Activated CD8-positive, alpha-beta memory T cell treated with anti-CD3 and anti-CD28 coated beads, Interleukin-2, amount 50 U/mL, for 1 hour (primary cell): ENCODE data around the gene LCA5L.
"Not testable (repeated sequence)": the region's sequence is repeated elsewhere in the genome, so short reads cannot be mapped to it uniquely, and the experiment has no call there.

ENCODE experiments used
- DNase-seq: peaks from one replicate; pipeline ENCODE4 v3.0.0-alpha.2; 2020; ENCODE audit errors: extremely low read depth

Gene LCA5L

GRCh38 chr21:39451332-39452206 lies 6.0 kb upstream of the LCA5L start, which contains the start of gene SH3BGR:
TSS of gene SH3BGR (plus strand) at chr21:39451970. CDS start at chr21:39452097, 127 bp downstream.
- no peak for DNase-seq

DNA sequence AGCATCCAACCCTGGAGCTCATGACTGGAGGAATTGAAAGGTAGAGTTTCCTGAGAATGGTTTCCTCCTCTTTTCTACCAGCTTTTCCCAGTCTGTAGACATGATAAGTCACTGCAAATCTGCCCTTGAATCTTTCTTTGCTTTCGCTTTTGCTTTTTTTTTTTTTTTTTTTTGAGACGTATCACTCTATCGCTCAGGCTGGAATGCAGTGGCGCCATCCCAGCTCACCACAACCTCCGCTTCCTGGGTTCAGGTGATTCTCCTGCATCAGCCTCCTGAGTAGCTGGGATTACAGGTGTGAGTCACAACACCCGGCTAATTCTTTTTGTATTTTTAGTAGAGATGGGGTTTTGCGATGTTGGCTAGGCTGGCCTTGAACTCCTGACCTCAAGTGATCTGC lies 1.7 kb upstream of the LCA5L start:
- DNase-seq = no peak

DNA sequence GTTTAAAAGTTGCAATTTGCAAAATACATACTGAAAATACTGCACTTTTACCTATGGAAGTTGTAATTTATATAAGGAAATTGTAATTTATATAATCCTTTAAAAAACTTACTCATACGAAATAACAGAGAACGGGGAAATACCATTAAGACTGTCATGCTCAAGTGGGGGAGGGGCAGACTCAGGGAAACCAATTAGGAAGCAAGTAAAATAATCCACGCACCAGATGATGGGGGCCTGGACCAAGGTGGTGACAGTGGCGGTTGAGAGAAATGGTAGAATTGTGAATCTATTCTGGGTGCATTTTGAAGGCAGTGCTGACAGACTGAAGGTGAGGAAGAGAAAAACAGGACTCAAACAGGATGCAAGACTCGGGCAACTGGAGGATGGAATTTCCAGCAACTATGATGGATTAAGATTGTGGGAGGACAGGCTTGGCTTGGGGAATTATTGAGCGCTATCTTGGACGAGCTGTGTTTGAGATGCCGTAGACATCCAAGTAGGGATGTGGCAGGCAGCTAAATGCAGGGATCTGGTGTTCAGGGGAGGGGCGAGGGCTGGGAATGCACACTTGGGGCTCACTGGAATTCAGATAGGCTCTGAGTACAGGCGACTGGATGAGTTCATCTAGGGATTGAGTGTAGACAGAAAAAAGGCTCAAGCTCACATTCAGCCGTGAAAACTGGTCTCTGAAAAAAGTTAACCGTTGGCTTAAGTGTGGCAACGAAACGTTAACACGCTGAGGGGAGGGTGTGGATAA lies 977 bp downstream of the LCA5L start:
- DNase-seq = no peak

DNA sequence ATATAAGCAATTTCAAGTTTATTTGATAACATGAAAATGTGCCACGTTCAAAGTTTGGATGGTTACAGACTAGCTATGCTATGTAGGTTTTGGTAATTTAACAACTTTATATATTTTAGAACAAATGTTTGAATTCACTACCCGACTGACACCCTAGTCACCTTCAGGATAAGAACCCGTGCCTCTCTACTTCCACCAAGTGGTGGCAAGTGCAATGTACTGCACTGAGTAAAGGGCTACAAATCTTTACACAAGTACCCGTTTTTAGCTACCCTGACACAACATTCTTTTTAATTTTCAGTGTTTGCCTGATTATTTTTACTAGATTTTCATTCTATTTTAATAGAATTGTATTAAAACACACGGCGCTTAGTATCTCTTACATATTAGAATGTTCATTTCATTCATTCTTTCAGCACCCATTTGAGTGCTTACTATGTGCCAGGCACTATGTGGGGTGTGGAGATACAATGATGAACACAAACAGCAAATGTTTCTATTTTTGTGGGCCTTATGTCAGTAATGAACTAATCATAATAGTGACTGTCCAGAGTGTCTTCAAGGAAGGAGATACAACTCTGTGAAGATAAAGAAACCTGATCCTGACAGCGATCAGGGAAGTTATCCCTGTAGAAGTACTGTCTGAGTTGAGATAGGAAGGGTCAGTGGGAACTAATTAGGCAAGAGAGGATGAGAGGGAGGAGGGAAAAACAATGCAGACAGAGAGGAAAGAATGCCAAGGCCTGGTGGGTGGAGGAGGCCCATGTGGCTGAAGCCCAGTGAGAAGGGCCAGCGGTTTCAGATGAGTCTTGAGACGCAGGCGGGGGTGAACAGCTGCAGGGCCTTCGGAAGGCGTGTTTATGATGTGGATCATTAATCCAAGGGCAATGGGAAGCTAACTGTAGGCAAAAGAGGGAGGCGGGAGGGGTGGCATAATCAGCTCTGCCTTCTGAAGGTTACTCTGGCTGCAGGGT lies 3.8 kb downstream of the LCA5L start:
- DNase-seq = no peak

DNA sequence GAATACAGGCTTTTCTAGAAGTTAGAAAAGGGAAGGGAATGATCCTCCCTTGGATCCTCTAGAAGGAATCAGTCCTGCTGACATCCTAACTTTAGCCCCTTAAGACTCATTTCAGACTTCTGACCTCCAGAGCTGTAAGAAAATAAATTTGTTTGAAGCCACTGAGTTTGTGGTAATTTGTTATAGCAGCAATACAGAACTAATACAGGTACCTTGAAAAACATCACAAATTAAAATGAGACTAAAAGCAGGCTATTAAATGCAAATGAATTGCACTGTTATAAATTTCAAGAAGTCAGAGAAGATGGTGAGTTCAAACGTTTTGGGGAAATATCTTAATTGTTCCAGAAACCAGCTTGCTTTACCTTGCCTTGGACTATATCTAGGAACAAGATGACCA lies 6.3 kb downstream of the LCA5L start:
- DNase-seq = no peak

DNA sequence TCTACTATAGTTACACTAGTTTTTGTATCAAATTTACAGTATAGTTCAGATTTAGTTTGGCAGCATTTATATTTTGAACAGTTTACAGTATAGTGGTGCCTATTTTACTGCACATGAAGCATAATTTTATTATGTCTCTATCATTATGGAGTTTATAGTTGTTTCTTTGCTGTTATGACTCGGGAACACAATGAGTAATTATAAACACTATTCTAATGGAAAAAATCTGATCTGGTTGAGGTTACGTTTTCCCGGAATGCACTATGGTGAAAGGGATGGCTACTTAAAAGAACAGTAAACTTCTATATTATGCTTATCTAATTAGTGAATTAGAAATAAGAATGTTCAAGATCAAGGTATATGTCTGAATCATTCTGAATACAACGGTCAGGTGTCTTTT lies 10.6 kb downstream of the LCA5L start:
- no peak for DNase-seq

GRCh38 chr21:39430954-39431353 lies 14.6 kb downstream of the LCA5L start:
- no peak for DNase-seq

GRCh38 chr21:39430457-39430856 lies 15.1 kb downstream of the LCA5L start:
- DNase-seq = no peak

DNA sequence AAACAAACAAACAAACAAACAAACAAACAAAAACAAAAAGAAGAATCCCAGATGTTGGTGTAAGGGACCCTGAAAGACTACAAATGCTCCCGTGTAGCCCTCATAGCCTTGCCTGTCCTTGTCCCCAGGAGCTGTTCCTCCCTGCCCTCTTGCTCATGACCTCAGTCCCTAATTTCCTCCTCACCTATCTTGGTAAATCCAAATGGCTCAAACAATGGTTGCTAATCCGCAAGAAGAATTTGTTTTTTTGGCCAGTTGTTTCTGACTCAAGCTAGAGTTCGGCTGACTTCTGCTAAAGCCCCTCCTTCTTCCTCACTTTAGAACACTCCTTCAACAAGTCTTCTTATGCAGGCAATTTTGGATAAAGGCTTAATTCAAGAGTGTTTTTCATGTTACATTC lies 15.6 kb downstream of the LCA5L start:
- no peak for DNase-seq

GRCh38 chr21:39429445-39429844 lies 16.1 kb downstream of the LCA5L start:
- no peak for DNase-seq

- no peak for DNase-seq
These were observed 22.9 kb downstream of the LCA5L start for GRCh38 chr21:39422527-39423241.

DNA sequence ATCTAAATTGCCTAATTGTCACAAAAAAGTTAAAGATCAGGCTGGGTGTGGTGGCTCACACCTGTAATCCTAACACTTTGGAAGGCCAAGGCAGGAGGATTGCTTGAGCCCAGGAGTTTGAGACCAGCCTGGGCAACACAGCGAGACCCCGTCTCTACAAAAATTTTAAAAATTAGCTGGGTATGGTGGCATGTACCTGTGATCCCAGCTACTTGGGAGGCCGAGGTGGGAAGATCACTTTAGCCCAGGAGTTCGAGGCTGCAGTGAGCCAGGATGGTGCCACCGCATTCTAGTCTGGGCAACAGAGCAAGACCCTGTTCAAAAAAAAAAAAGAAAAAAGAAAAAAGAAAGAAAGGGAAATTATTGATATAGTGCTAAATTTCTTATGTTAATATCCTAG lies 26.4 kb downstream of the LCA5L start:
- DNase-seq = not testable (repeated sequence)

GRCh38 chr21:39406065-39406464 lies 39.5 kb downstream of the LCA5L start:
- DNase-seq = no peak

DNA sequence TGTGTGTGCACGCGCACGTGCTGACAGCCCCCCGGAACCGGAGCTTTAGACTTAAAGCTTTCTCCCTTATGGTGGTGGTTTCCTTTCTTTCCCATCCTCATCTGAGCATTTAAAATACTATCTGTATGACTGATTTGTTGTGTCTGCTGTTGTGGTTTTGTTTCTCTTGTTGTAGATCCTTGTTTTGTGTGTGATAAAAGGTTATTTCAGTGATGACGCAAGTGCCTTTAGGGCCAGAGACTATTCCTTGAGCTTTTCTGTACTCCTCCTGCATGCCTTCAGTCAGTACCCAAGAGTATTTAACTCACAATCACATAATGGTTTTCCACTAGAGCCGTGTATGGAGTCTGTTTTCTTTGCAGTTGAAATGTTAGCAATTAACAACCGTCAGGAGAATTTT lies 45.4 kb downstream of the LCA5L start:
- no peak for DNase-seq

GRCh38 chr21:39397646-39398385 lies 47.8 kb downstream of the LCA5L start:
- DNase-seq = no peak

- DNase-seq = no peak
These were observed 52.6 kb downstream of the LCA5L start for GRCh38 chr21:39392981-39393380.

- DNase-seq = no peak
These were observed 55.3 kb downstream of the LCA5L start for GRCh38 chr21:39390212-39390765.

DNA sequence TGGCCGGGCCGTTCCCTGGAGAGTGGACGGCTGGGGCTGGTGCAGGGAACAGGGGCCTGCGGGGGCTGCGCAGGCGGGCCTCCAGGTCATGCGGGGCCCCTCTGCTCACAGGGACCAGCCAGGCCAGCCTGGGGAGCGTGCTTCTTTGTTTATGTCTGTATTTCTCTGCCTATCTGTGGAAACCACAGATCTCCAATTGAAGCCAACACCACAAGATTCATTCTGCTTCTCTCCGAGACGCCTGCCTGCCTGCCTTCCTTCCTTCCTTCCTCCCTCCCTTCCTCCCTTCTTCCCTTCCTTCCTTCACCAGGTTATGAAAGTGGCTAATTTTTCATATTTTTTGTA lies 56.8 kb downstream of the LCA5L start:
- DNase-seq = no peak

DNA sequence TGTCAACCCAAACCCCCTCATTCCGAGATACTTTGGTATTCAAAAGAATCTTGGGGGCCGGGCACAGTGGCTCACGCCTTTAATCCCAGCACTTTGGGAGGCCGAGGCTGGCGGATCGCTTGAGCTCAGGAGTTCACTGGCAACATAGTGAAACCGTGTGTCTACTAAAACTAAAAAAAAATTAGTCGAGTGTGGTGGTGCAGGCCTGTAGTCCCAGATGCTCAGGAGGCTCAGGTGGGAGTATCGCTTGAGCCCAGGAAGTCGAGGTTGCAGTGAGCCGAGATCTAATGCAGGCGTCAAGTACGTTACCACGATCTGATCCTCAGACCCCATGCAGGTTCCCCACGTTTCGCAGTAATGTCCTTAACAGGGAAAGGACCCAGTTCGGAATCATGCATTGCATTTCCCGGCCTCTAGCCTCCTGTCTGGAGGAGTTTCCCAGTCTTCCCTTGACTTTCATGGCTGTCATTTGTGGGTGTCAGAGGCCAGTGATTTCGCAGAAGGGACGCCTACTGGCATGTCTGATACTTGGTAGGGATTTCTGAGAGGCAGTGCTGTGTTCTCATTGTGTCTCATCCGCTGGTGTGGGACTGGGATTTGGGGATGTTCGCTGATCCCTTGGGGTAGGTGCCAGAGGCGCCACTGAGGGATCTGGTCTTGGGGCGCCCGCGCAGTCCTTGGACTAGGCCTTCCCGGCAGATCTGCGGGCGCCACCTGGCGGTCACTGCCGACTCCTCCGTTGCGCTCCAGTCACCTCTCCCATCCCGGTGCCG lies 57.4 kb downstream of the LCA5L start:
- peak; percentile 68 for DNase-seq
